SU-DHL-6 (cell line): ENCODE measurements around the gene COL25A1.

Source experiments
- H2AFZ ChIP-seq: fragments of 200-600 bp; sonication (generic); 2 replicates; pipeline ENCODE4 v1.6.1; 2014; ENCODE audit warnings: low read depth, mild to moderate bottlenecking, moderate library complexity, mixed read lengths, antibody characterized with exemption, low read length; ENCODE audit not compliant: severe bottlenecking
- H3F3A ChIP-seq: fragments of 200-600 bp; shearing (Covaris generic); 2 replicates; pipeline ENCODE4 v1.6.0; 2016; ENCODE audit warnings: antibody characterized with exemption, mild to moderate bottlenecking; ENCODE audit not compliant: insufficient read depth
- H3K27ac ChIP-seq: fragments of 200-600 bp; sonication (generic); 2 replicates; pipeline ENCODE4 v1.5.1; 2016; ENCODE audit warnings: low read depth, mild to moderate bottlenecking, low read length, moderate library complexity, mixed read lengths
- H3K27me3 ChIP-seq: fragments of 200-600 bp; sonication (generic), shearing (Covaris generic); 2 replicates; pipeline ENCODE4 v1.6.0; 2014; ENCODE audit warnings: mild to moderate bottlenecking, low read length
- H3K36me3 ChIP-seq: fragments of 200-600 bp; sonication (generic); 2 replicates; pipeline ENCODE4 v1.6.1; 2014; ENCODE audit warnings: mild to moderate bottlenecking, low read length, mixed read lengths
- H3K4me2 ChIP-seq: fragments of 300-600, 200-600 bp; shearing (Covaris generic), sonication (generic); 2 replicates; pipeline ENCODE4 v1.6.0; 2014; ENCODE audit warnings: low read length, low read depth, mild to moderate bottlenecking; ENCODE audit not compliant: poor library complexity, severe bottlenecking
- H3K4me3 ChIP-seq: fragments of 200-600 bp; sonication (generic); 2 replicates; pipeline ENCODE4 v1.5.1; 2014; ENCODE audit warnings: antibody characterized with exemption, low read length, mild to moderate bottlenecking, mixed read lengths; ENCODE audit not compliant: insufficient read depth, poor library complexity, severe bottlenecking
- H3K79me2 ChIP-seq: fragments of 200-600 bp; sonication (generic); 2 replicates; pipeline ENCODE4 v1.6.1; 2014; ENCODE audit warnings: mild to moderate bottlenecking, low read length, moderate library complexity; ENCODE audit not compliant: insufficient read depth
- H3K9ac ChIP-seq: fragments of 200-600 bp; sonication (generic); 2 replicates; pipeline ENCODE4 v1.7.0; 2014; ENCODE audit warnings: mild to moderate bottlenecking, low read length
- H3K9me2 ChIP-seq: fragments of 200-600 bp; sonication (generic); replicated peaks from 2 replicates; pipeline ENCODE4 v1.6.1; 2014; ENCODE audit warnings: low read length; ENCODE audit not compliant: insufficient read depth
- H3K9me3 ChIP-seq: fragments of 200-600 bp; sonication (generic); 2 replicates; pipeline ENCODE4 v1.6.1; 2014; ENCODE audit warnings: low read length, mixed read lengths; ENCODE audit not compliant: insufficient read depth
- H4K20me1 ChIP-seq: fragments of 200-600 bp; sonication (generic); 2 replicates; pipeline ENCODE4 v1.6.1; 2014; ENCODE audit warnings: low read depth, mild to moderate bottlenecking, antibody characterized with exemption, low read length, moderate library complexity, mixed read lengths
- CTCF ChIP-seq: fragments of 200-600 bp; sonication (generic); IDR thresholded peaks from one replicate; pipeline ENCODE4 v1.5.1; 2017; ENCODE audit warnings: antibody characterized with exemption, mild to moderate bottlenecking, low read length, moderate library complexity; ENCODE audit not compliant: insufficient read depth, poor library complexity, severe bottlenecking
- EZH2phosphoT487 ChIP-seq: fragments of 200-600 bp; sonication (generic), shearing (Covaris generic); conservative IDR thresholded peaks from 2 replicates; pipeline ENCODE4 v1.6.1; 2018; ENCODE audit warnings: mild to moderate bottlenecking, antibody characterized with exemption, low read length, moderate library complexity, mixed read lengths

The COL25A1 gene

DNA sequence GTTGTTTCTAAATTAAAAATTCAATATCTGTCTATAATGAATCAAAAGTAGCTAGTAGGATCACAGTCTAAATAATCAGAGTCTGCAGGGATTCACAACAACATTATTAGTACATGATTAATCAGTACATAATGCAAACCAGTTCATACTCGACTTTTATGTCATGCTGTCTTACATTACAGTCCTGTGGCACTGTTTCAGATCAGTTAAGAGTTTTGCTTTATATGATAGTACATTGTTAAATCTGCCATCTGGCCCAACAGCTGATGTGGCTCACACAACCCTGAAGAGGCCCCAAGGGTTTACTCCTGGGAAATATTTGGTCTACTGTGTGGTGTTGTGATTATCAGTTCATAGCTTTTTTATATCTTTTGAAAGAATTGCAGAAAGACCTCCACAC is 292.5 kb downstream of the COL25A1 start:
- no peaks in the 10 kb centered on the region for H3K27me3 ChIP-seq
- no peaks in the 10 kb centered on the region for H4K20me1 ChIP-seq
- no peaks in the 10 kb centered on the region for H3K9me3 ChIP-seq
- H3K4me3 ChIP-seq: no peak overlapping the region
- H3K9ac ChIP-seq: no peak overlapping the region
- no peaks in the 10 kb centered on the region for H3F3A ChIP-seq
- no peaks in the 10 kb centered on the region for H3K79me2 ChIP-seq
- no peak for TF ChIP-seq CTCF
- no peak overlapping the region for H3K4me2 ChIP-seq
- no peaks in the 10 kb centered on the region for H3K36me3 ChIP-seq
- no peaks in the 10 kb centered on the region for H3K9me2 ChIP-seq
- no peak overlapping the region for H3K27ac ChIP-seq
- H2AFZ ChIP-seq: no peak overlapping the region

GRCh38 chr4:109007976-109008375 is 294.5 kb downstream of the COL25A1 start:
- H3K4me3 ChIP-seq: no peak overlapping the region
- H4K20me1 ChIP-seq: no peaks in the 10 kb centered on the region
- H3K9me3 ChIP-seq: no peaks in the 10 kb centered on the region
- no peaks in the 10 kb centered on the region for H3K36me3 ChIP-seq
- no peaks in the 10 kb centered on the region for H3K27me3 ChIP-seq
- no peak for TF ChIP-seq EZH2phosphoT487
- TF ChIP-seq CTCF: no peak
- H3K9ac ChIP-seq: no peak overlapping the region
- no peaks in the 10 kb centered on the region for H3F3A ChIP-seq
- no peaks in the 10 kb centered on the region for H3K9me2 ChIP-seq
- no peak overlapping the region for H2AFZ ChIP-seq
- no peak overlapping the region for H3K4me2 ChIP-seq
- H3K79me2 ChIP-seq: no peaks in the 10 kb centered on the region
- H3K27ac ChIP-seq: no peak overlapping the region

- Histone ChIP-seq H2AFZ (no peak overlapping the region), H3K27ac (no peak overlapping the region), H3K4me3 (no peak overlapping the region), H3F3A (no peaks in the 10 kb centered on the region), H3K9ac (no peak overlapping the region), H3K79me2 (no peaks in the 10 kb centered on the region), H3K36me3 (no peaks in the 10 kb centered on the region), H3K27me3 (no peaks in the 10 kb centered on the region), H3K9me2 (no peaks in the 10 kb centered on the region), H3K9me3 (no peaks in the 10 kb centered on the region), H4K20me1 (no peaks in the 10 kb centered on the region), H3K4me2 (no peak overlapping the region)
- TF ChIP-seq CTCF: no peak
- no peak for TF ChIP-seq EZH2phosphoT487
Observed at GRCh38 chr4:109005523-109005922, 296.9 kb downstream of the COL25A1 start.

GRCh38 chr4:109004418-109004817 is 298.0 kb downstream of the COL25A1 start:
- Histone ChIP-seq H3K27me3 (no peaks in the 10 kb centered on the region), H3K79me2 (no peaks in the 10 kb centered on the region), H3K27ac (no peak overlapping the region), H3K9ac (no peak overlapping the region), H3K9me2 (no peaks in the 10 kb centered on the region), H3F3A (no peaks in the 10 kb centered on the region), H3K4me3 (no peak overlapping the region), H3K4me2 (no peak overlapping the region), H3K36me3 (no peaks in the 10 kb centered on the region), H4K20me1 (no peaks in the 10 kb centered on the region), H3K9me3 (no peaks in the 10 kb centered on the region), H2AFZ (no peak overlapping the region)
- TF ChIP-seq EZH2phosphoT487: no peak
- TF ChIP-seq CTCF: no peak
